ENCODE results near the gene MYO10. TPM values are rescaled to one million over a fixed set of nuclear protein-coding genes. Genes with fewer than 3 reads are reported as not detected.

Gene MYO10
- total RNA-seq, 3 donors from 2014 or later (not counting 1 experiment from before 2014, with no cell fraction given) = 0.83 to 1.2 TPM; not detected in 1

- no peaks in the 10 kb centered on the region for H3K9me3 Mint-ChIP-seq
- H3K4me1 Mint-ChIP-seq = peaks cover 0 to 6% of the 10 kb centered on the region in 2 donors
- intact Hi-C loops (cut with micrococcal nuclease) = no loop called here
- DNase-seq (no peak), ATAC-seq (no peak)
- Histone ChIP-seq H3K27ac (ENCODE audit: low read length) (no peak overlapping the region), H3K4me3 (ENCODE audit: low read length) (no peak overlapping the region), H3K4me1 (ENCODE audit: control insufficient read depth, insufficient read depth, low read length) (no peaks in the 10 kb centered on the region), H3K36me3 (ENCODE audit: control insufficient read depth, insufficient read depth, low read length) (no peaks in the 10 kb centered on the region), H3K9me3 (ENCODE audit: control insufficient read depth, insufficient read depth, low read length) (no peaks in the 10 kb centered on the region), H3K27me3 (ENCODE audit: control insufficient read depth, insufficient read depth, low read length) (no peaks in the 10 kb centered on the region)
- no peaks in the 10 kb centered on the region for H3K36me3 Mint-ChIP-seq
- H3K27me3 Mint-ChIP-seq (ENCODE audit: low read depth in 2 of 2) = no peaks in the 10 kb centered on the region
- WGBS (ENCODE audit: insufficient coverage) = 90% methylated on average over 12 of the region's 12 CpGs
- no peak overlapping the region for H3K4me3 Mint-ChIP-seq
- no peak overlapping the region for H3K27ac Mint-ChIP-seq
- no peak for TF ChIP-seq CTCF (IDR thresholded peaks at IDR 0.05)
Observed at GRCh38 chr5:16809395-16810207, 126.5 kb downstream of the MYO10 start.

GRCh38 chr5:16809010-16809394 is 127.1 kb downstream of the MYO10 start:
- Histone ChIP-seq H3K4me3 (ENCODE audit: low read length) (no peak overlapping the region), H3K36me3 (ENCODE audit: control insufficient read depth, insufficient read depth, low read length) (no peaks in the 10 kb centered on the region), H3K27ac (ENCODE audit: low read length) (no peak overlapping the region), H3K27me3 (ENCODE audit: control insufficient read depth, insufficient read depth, low read length) (no peaks in the 10 kb centered on the region), H3K9me3 (ENCODE audit: control insufficient read depth, insufficient read depth, low read length) (no peaks in the 10 kb centered on the region), H3K4me1 (ENCODE audit: control insufficient read depth, insufficient read depth, low read length) (no peaks in the 10 kb centered on the region)
- no peaks in the 10 kb centered on the region for H3K36me3 Mint-ChIP-seq
- no peak overlapping the region for H3K4me3 Mint-ChIP-seq
- intact Hi-C loops (cut with micrococcal nuclease) = no loop called here
- ATAC-seq = no peak
- H3K27ac Mint-ChIP-seq = no peak overlapping the region
- H3K4me1 Mint-ChIP-seq = peaks cover 0 to 6% of the 10 kb centered on the region in 2 donors
- H3K27me3 Mint-ChIP-seq (ENCODE audit: low read depth in 2 of 2) = no peaks in the 10 kb centered on the region
- no peak for DNase-seq
- WGBS (ENCODE audit: insufficient coverage) = 95% methylated on average over 11 of the region's 11 CpGs
- TF ChIP-seq CTCF (IDR thresholded peaks at IDR 0.05) = no peak
- no peaks in the 10 kb centered on the region for H3K9me3 Mint-ChIP-seq

GRCh38 chr5:16808021-16808420 is 128.1 kb downstream of the MYO10 start:
- Mint-ChIP-seq H3K27me3 (ENCODE audit: low read depth in 2 of 2) (no peaks in the 10 kb centered on the region), H3K36me3 (no peaks in the 10 kb centered on the region), H3K9me3 (no peaks in the 10 kb centered on the region), H3K27ac (no peak overlapping the region), H3K4me1 (peaks cover 0 to 6% of the 10 kb centered on the region in 2 donors), H3K4me3 (no peak overlapping the region)
- DNase-seq (no peak), ATAC-seq (no peak)
- Histone ChIP-seq H3K27me3 (ENCODE audit: control insufficient read depth, insufficient read depth, low read length) (no peaks in the 10 kb centered on the region), H3K4me3 (ENCODE audit: low read length) (no peak overlapping the region), H3K4me1 (ENCODE audit: control insufficient read depth, insufficient read depth, low read length) (no peaks in the 10 kb centered on the region), H3K27ac (ENCODE audit: low read length) (no peak overlapping the region), H3K36me3 (ENCODE audit: control insufficient read depth, insufficient read depth, low read length) (no peaks in the 10 kb centered on the region), H3K9me3 (ENCODE audit: control insufficient read depth, insufficient read depth, low read length) (no peaks in the 10 kb centered on the region)
- no peak for TF ChIP-seq CTCF (IDR thresholded peaks at IDR 0.05)
- WGBS (ENCODE audit: insufficient coverage) = 95% methylated on average over 7 of the region's 7 CpGs
- intact Hi-C loops (cut with micrococcal nuclease) = no loop called here

- DNase-seq = no peak
- Mint-ChIP-seq H3K36me3 (no peaks in the 10 kb centered on the region), H3K9me3 (no peaks in the 10 kb centered on the region), H3K4me3 (no peak overlapping the region), H3K4me1 (peaks cover 0 to 6% of the 10 kb centered on the region in 2 donors), H3K27me3 (ENCODE audit: low read depth in 2 of 2) (no peaks in the 10 kb centered on the region), H3K27ac (no peak overlapping the region)
- H3K27me3 ChIP-seq (ENCODE audit: control insufficient read depth, insufficient read depth, low read length) = no peaks in the 10 kb centered on the region
- H3K4me1 ChIP-seq (ENCODE audit: control insufficient read depth, insufficient read depth, low read length) = no peaks in the 10 kb centered on the region
- 90% methylated on average over 5 of the region's 5 CpGs for WGBS (ENCODE audit: insufficient coverage)
- no peaks in the 10 kb centered on the region for H3K9me3 ChIP-seq (ENCODE audit: control insufficient read depth, insufficient read depth, low read length)
- no peak for ATAC-seq
- no peak for TF ChIP-seq CTCF (IDR thresholded peaks at IDR 0.05)
- no peak overlapping the region for H3K27ac ChIP-seq (ENCODE audit: low read length)
- no peaks in the 10 kb centered on the region for H3K36me3 ChIP-seq (ENCODE audit: control insufficient read depth, insufficient read depth, low read length)
- intact Hi-C loops (cut with micrococcal nuclease) = no loop called here
- H3K4me3 ChIP-seq (ENCODE audit: low read length) = no peak overlapping the region
Observed at GRCh38 chr5:16807547-16807864, 128.6 kb downstream of the MYO10 start.

All from natural killer cell (primary cell).